ENCODE data around the gene GRIN3B. TPM values are rescaled to one million over a fixed set of nuclear protein-coding genes. Genes with fewer than 3 reads are reported as not detected.

GRIN3B gene
- total and polyA plus RNA-seq, 9 of the 15 experiments (the other 6 are each of a cell fraction or from before 2014, with no cell fraction given) = 0.06 to 0.95 (median 0.19) TPM; not detected in 6

- TF ChIP-seq ZBTB2 (IDR thresholded peaks at IDR 0.05) = no peak; the same call in 1 of the 2 replicates
- TF ChIP-seq NFATC3 (IDR thresholded peaks at IDR 0.05) = no peak
- TF ChIP-seq PHF20 (IDR thresholded peaks at IDR 0.05; ENCODE audit: partially characterized antibody) = peak; percentile 84
- TF ChIP-seq KAT7 (CRISPR knock-in tag; IDR thresholded peaks at IDR 0.05; ENCODE audit: borderline replicate concordance) = no peak
- no peak for TF ChIP-seq PHTF2 (CRISPR knock-in tag; IDR thresholded peaks at IDR 0.05)
- no peak for TF ChIP-seq HMG20A (CRISPR knock-in tag; conservative IDR thresholded peaks at IDR 0.05)
- TF ChIP-seq, protein P1, sequence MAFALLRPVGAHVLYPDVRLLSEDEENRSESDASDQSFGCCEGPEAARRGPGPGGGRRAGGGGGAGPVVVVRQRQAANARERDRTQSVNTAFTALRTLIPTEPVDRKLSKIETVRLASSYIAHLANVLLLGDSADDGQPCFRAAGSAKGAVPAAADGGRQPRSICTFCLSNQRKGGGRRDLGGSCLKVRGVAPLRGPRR (CRISPR knock-in tag; IDR thresholded peaks at IDR 0.05) = no peak
- no peak for TF ChIP-seq NCOA2 (IDR thresholded peaks at IDR 0.05; ENCODE audit: partially characterized antibody in 2 of 2)
- TF ChIP-seq HNRNPH1 (optimal IDR thresholded peaks at IDR 0.05; ENCODE audit: low read depth, low read length) = no peak
- TF ChIP-seq CBX1 (IDR thresholded peaks at IDR 0.05; ENCODE audit: low read depth) = peak; percentile 94
- no peak for TF ChIP-seq GTF2B (IDR thresholded peaks at IDR 0.05; ENCODE audit: extremely low read depth, insufficient read length)
- TF ChIP-seq, protein P2, sequence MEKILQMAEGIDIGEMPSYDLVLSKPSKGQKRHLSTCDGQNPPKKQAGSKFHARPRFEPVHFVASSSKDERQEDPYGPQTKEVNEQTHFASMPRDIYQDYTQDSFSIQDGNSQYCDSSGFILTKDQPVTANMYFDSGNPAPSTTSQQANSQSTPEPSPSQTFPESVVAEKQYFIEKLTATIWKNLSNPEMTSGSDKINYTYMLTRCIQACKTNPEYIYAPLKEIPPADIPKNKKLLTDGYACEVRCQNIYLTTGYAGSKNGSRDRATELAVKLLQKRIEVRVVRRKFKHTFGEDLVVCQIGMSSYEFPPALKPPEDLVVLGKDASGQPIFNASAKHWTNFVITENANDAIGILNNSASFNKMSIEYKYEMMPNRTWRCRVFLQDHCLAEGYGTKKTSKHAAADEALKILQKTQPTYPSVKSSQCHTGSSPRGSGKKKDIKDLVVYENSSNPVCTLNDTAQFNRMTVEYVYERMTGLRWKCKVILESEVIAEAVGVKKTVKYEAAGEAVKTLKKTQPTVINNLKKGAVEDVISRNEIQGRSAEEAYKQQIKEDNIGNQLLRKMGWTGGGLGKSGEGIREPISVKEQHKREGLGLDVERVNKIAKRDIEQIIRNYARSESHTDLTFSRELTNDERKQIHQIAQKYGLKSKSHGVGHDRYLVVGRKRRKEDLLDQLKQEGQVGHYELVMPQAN (IDR thresholded peaks at IDR 0.05; ENCODE audit: borderline replicate concordance) = peak; percentile 89
- TF ChIP-seq CXXC5 (CRISPR knock-in tag; IDR thresholded peaks at IDR 0.05) = peak; percentile 78
- TF ChIP-seq, protein P3, sequence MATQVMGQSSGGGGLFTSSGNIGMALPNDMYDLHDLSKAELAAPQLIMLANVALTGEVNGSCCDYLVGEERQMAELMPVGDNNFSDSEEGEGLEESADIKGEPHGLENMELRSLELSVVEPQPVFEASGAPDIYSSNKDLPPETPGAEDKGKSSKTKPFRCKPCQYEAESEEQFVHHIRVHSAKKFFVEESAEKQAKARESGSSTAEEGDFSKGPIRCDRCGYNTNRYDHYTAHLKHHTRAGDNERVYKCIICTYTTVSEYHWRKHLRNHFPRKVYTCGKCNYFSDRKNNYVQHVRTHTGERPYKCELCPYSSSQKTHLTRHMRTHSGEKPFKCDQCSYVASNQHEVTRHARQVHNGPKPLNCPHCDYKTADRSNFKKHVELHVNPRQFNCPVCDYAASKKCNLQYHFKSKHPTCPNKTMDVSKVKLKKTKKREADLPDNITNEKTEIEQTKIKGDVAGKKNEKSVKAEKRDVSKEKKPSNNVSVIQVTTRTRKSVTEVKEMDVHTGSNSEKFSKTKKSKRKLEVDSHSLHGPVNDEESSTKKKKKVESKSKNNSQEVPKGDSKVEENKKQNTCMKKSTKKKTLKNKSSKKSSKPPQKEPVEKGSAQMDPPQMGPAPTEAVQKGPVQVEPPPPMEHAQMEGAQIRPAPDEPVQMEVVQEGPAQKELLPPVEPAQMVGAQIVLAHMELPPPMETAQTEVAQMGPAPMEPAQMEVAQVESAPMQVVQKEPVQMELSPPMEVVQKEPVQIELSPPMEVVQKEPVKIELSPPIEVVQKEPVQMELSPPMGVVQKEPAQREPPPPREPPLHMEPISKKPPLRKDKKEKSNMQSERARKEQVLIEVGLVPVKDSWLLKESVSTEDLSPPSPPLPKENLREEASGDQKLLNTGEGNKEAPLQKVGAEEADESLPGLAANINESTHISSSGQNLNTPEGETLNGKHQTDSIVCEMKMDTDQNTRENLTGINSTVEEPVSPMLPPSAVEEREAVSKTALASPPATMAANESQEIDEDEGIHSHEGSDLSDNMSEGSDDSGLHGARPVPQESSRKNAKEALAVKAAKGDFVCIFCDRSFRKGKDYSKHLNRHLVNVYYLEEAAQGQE (IDR thresholded peaks at IDR 0.05; ENCODE audit: borderline replicate concordance) = no peak
- TF ChIP-seq, protein P3 (CRISPR knock-in tag; IDR thresholded peaks at IDR 0.05; ENCODE audit: low read depth) = no peak
Observed at GRCh38 chr19:1041835-1042685, 41.8 kb downstream of the GRIN3B start (continued).

Data from K562 (cell line).